CD4-positive, alpha-beta T cell treated with Interleukin-10 for 1 hour (primary cell): Measurements from ENCODE around the gene IGSF10.

Experiments
- DNase-seq: peaks from one replicate; pipeline ENCODE4 v3.0.0-alpha.2; 2020

IGSF10 gene

DNA sequence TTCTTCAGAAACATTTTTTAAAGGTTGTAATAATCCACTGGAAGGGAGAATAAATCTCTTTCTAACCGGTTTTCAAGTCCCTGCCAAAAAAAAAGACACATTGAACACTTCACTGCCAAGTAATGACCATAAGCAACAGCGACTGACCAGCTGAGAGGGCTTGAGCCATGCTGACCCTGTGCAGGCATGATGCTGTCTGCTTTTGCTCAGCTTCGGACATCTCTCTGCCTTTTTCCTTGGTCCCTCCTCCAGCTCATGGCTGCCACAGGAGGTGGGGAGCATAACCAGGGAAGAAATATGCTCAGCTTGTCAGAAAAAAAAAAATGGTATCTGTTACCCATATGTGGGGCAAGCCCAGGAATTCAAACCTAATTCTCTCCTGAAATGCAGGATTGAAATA, 1.5 kb downstream of the IGSF10 start:
- DNase-seq = no peak

- DNase-seq = no peak
These were observed 4.8 kb downstream of the IGSF10 start for GRCh38 chr3:151456065-151456464.

GRCh38 chr3:151452841-151453240, 8.0 kb downstream of the IGSF10 start:
- no peak for DNase-seq

GRCh38 chr3:151452368-151452767, 8.5 kb downstream of the IGSF10 start:
- DNase-seq = no peak

- no peak for DNase-seq
These were observed 14.9 kb downstream of the IGSF10 start for GRCh38 chr3:151446002-151446340.

DNA sequence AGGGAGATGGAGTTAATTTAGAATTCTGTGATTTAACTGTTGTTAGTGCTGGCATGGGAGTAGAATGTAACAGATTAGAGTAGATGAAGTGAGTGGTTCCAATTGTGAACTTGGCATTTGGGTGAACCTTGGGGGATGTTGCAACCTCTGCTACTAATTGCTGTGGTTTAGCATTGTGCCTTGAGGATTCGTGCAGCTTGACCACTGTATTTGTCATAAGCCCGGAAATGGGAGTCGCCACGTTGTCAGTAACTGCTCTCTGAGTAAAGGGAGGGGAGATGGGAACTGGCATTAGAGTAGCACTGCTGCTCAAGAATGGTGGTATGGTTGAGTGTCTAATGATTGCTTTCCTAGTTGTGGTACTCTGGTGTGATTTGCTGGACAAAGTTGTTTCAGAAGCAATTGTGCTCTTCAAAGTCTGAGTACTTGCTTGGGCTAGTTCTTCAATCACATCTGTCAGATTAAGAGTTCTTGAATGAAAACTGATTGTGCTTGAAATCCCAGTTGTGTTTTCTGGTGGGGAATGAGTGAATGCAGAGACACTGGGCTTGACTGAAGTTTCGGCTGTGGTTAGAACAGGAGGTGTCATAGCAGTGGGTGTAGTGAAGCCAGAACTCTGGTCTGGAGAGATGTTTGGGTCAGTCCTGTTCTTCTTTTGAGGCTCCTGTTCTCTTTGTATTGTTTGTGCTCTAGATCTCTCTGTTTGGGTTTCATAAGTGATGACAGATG, 15.4 kb downstream of the IGSF10 start:
- no peak for DNase-seq

GRCh38 chr3:151443583-151443982, 17.3 kb downstream of the IGSF10 start:
- DNase-seq = no peak

DNA sequence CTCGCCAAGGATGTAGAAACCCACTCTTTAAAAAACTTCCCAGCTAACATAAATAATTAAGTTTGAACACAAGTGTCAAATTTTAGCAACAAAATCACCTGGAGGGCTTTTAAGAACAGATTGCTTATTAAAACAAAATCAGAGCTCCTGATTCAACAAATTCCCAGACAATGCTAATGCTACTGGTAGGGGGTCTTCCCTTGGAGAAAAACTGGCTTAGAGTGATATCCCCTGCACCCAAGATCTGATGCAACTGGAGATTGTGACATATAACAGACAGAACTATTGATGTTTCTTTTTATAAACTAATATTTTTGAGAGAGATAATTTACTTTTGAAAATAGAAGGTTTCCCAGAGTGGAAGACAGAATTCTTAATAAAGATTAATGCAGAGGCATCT, 19.9 kb downstream of the IGSF10 start:
- no peak for DNase-seq

GRCh38 chr3:151439652-151440125, 21.2 kb downstream of the IGSF10 start:
- peak; percentile 36 for DNase-seq

- no peak for DNase-seq
These were observed 23.0 kb downstream of the IGSF10 start for GRCh38 chr3:151437906-151438305.

- no peak for DNase-seq
These were observed 24.0 kb downstream of the IGSF10 start for GRCh38 chr3:151436675-151437446.

GRCh38 chr3:151434151-151434890, 26.5 kb downstream of the IGSF10 start:
- DNase-seq = no peak

GRCh38 chr3:151432616-151433372, 28.1 kb downstream of the IGSF10 start:
- no peak for DNase-seq

- no peak for DNase-seq
These were observed 28.9 kb downstream of the IGSF10 start for GRCh38 chr3:151431940-151432339.

DNA sequence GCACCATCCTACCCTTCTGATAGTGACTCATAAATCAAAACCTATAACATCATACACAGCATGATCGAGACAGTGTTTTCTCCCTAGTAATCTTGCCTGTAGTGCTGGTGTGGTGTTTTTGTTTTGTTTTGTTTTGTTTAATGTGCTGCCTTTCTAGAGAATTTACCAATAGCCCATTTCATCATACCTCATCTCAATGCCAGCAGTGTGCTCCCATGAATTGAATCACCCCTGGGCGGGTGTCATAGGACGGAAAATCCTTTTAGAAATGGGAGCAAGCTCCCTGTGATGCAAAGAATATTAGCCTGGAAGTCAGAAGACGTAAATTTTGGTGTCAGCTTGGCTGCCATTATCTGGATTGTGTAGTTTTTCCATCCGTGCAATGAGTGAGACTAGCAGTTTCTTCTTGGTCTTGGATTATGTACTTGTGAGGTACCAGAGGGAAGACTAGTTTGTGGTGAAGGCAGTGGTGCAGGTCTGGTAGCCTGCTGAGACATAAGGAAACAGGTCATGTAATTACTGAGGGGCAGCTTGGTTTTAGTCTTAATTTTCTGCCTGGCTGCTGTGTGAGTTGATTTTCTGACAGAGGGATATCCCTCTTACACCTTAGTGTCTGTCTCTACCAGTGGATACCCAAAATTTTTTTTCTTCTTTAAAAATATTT, 29.9 kb downstream of the IGSF10 start:
- DNase-seq = no peak

- DNase-seq = no peak
These were observed 32.5 kb downstream of the IGSF10 start for GRCh38 chr3:151428386-151428785.

- DNase-seq = no peak
These were observed 34.6 kb downstream of the IGSF10 start for GRCh38 chr3:151426341-151426657.

DNA sequence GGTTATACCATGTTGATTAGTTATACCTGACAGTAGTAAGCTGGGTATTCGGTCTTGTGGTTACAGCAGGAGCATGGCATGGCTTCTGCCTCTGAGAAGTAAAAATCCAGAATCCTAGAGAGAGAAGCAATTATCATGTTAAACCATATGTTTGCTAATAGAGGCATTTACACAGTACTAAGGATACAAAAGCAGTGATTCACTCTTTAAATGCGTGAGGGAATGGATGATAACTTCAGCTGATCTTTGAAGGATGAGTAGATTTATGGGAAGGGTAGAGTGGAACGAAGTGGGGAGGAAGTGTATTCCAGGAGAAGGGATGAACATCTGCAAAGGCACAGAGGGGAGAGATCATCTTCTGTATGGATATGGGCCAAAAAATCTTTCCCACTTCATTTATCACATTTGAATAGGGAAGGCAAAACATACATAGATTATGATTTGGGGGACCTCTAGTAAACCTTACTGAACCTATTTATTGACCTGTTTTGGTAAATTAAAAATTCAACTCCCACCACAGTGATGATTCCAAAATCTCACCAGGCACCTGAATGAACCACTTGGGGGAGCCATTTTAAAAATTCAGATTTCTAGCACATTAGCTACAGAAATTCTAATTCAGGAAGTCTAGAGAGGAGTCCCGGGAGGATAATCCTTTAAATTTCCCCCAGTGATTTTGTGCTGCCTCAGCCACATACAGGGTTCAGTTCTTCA, 35.1 kb downstream of the IGSF10 start:
- DNase-seq = no peak

- no peak for DNase-seq
These were observed 37.8 kb downstream of the IGSF10 start for GRCh38 chr3:151423091-151423490.

DNA sequence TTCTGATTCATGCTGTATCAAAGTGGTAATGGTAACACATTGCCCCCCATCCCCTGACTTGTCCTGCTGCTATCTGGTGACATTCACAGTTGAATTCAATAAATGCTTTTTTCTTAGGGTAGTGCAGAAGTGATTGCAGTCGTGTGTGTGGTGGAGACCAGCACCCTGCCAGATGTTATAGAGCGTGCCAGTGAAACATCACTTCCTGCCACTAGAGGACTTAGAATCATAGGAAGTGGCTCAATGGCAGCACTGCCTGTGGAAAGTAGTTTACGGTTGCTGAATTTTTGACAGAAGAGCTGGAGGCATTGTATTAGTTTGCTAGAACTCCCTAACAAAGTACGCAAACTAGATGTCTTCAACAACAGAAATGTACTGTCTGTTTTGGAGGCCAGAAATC, 38.9 kb downstream of the IGSF10 start:
- DNase-seq = no peak

- no peak for DNase-seq
These were observed 41.1 kb downstream of the IGSF10 start for GRCh38 chr3:151419806-151420205.

DNA sequence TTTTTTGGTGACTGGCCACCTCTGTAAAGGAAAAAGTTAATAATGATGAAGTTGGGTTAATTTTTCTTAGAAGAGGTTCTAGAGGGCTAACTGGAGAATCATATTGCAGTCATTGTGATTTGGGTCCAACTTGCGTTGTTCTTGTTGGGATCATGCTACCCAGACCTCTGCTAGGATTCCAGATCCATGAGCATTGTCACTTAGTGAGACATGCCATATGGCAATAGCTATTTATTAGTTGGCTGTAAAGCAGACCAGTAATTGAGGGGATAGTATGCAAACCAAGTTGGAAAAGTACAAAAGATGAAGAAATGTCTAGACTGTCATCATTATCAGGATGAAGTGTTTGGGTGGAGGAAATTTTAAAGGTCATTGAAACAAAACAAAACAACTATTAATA, 45.6 kb downstream of the IGSF10 start:
- no peak for DNase-seq
